Keratinocyte (primary cell): ENCODE measurements around the gene GMIP. TPM values are rescaled to one million over a fixed set of nuclear protein-coding genes. Genes with fewer than 3 reads are reported as not detected.

ENCODE experiments used
- DNase-seq: peaks from one replicate; pipeline ENCODE4 v3.0.0-alpha.2; 2011; ENCODE audit warnings: low read depth, missing footprints, low spot score
- FAIRE-seq: peaks from 2 replicates; lab custom pipeline; 2011; peaks lifted over from hg19 to GRCh38; lab: Jason Lieb, UNC
- H2AFZ ChIP-seq: 2 replicates; pipeline ENCODE4 v1.6.0; 2012; ENCODE audit warnings: low read length, control low read depth, inconsistent platforms; ENCODE audit not compliant: control insufficient read depth
- H3K27ac ChIP-seq: 2 replicates; pipeline ENCODE4 v1.5.1; 2011; ENCODE audit warnings: low read length; ENCODE audit not compliant: control insufficient read depth, insufficient read depth
- H3K27me3 ChIP-seq: 3 replicates; pipeline ENCODE4 v1.6.0; 2011; ENCODE audit warnings: low read length; ENCODE audit not compliant: control insufficient read depth, insufficient read depth; ENCODE audit errors: extremely low read depth
- H3K36me3 ChIP-seq, 2 experiments: 2 replicates in 1 of 2; 3 replicates in 1 of 2; pipeline ENCODE4 v1.5.1; 2011; ENCODE audit warnings: low read length in 2 of 2, mild to moderate bottlenecking in 1 of 2; ENCODE audit not compliant: control insufficient read depth in 2 of 2, insufficient read depth in 2 of 2; ENCODE audit errors: extremely low read depth in 1 of 2
- H3K4me1 ChIP-seq: 3 replicates; pipeline ENCODE4 v1.5.1; 2011; ENCODE audit warnings: low read length; ENCODE audit not compliant: control insufficient read depth, insufficient read depth; ENCODE audit errors: extremely low read depth
- H3K4me2 ChIP-seq: 3 replicates; pipeline ENCODE4 v1.6.0; 2011; ENCODE audit warnings: low read depth, low read length; ENCODE audit not compliant: control insufficient read depth, insufficient read depth; ENCODE audit errors: extremely low read depth
- H3K4me3 ChIP-seq, 3 experiments: fragments of 200-600 bp in 1 of 3; sonication (generic) in 1 of 3; 2 replicates in 2 of 3; 3 replicates in 1 of 3; pipeline ENCODE4 v1.5.1; 2011 to 2016; ENCODE audit warnings: low read length in 3 of 3, mild to moderate bottlenecking in 3 of 3, control low read depth in 2 of 3, inconsistent platforms in 1 of 3, low read depth in 1 of 3, mixed read lengths in 1 of 3, mixed run types in 1 of 3, moderate library complexity in 1 of 3; ENCODE audit not compliant: control insufficient read depth in 2 of 3, insufficient read depth in 2 of 3; ENCODE audit errors: extremely low read depth in 1 of 3
- H3K79me2 ChIP-seq: 2 replicates; pipeline ENCODE4 v1.6.0; 2012; ENCODE audit warnings: low read length; ENCODE audit not compliant: control insufficient read depth, insufficient read depth
- H3K9ac ChIP-seq: 3 replicates; pipeline ENCODE4 v1.6.0; 2011; ENCODE audit warnings: low read length; ENCODE audit not compliant: control insufficient read depth, insufficient read depth; ENCODE audit errors: extremely low read depth
- H3K9me1 ChIP-seq: 3 replicates; pipeline ENCODE4 v1.6.0; 2011; ENCODE audit warnings: low read length; ENCODE audit not compliant: control insufficient read depth, insufficient read depth; ENCODE audit errors: extremely low read depth
- H3K9me3 ChIP-seq: 2 replicates; pipeline ENCODE4 v1.5.1; 2012; ENCODE audit warnings: low read depth, low read length; ENCODE audit not compliant: control insufficient read depth
- H4K20me1 ChIP-seq: 3 replicates; pipeline ENCODE4 v1.6.0; 2011; ENCODE audit warnings: low read length; ENCODE audit not compliant: control insufficient read depth, insufficient read depth; ENCODE audit errors: extremely low read depth
- CTCF ChIP-seq, 3 experiments: IDR thresholded peaks in 1 of 3; conservative IDR thresholded peaks in 1 of 3; optimal IDR thresholded peaks in 1 of 3; 2 replicates in 2 of 3; 3 replicates in 1 of 3; pipeline versions ENCODE3 to v1.5.1; 2011; ENCODE audit warnings: low read length in 3 of 3, mild to moderate bottlenecking in 3 of 3, moderate library complexity in 2 of 3, control low read depth in 1 of 3, inconsistent platforms in 1 of 3; ENCODE audit not compliant: insufficient read depth in 2 of 3; ENCODE audit errors: extremely low read depth in 1 of 3
- EZH2 ChIP-seq: IDR thresholded peaks from one replicate; pipeline ENCODE4 v1.6.1; 2012; ENCODE audit warnings: inconsistent platforms, mild to moderate bottlenecking, low read length, moderate library complexity
- dilution Hi-C: fragments of 300-500 bp; cut with MboI; formaldehyde crosslinking; loops from one replicate; pipeline ENCODE4 v1.7.0; 2020; ENCODE audit warnings: low sequenced_read_pairs; ENCODE audit not compliant: extremely low pct_ligation_motif_present
- polyA plus RNA-seq, 5 experiments: library from polyadenylated mRNA; depleted of rRNA in 3 of 5; stranded (reverse) in 3 of 5; stranded (forward) in 1 of 5; unstranded in 1 of 5; fragments of >200 nt; gene quantifications; 1 replicate in 1 of 5; 2 replicates in 3 of 5; 3 replicates in 1 of 5; pipeline versions ENCODE4 v1.2.1 to v1.2.3, GENCODE V29; 2011 to 2012; ENCODE audit warnings: missing spikeins in 2 of 5, low read depth in 1 of 5, low replicate concordance in 1 of 5

The GMIP gene
- polyA plus RNA-seq, 1 donor (not counting 4 experiments of a cell fraction or from before 2014, with no cell fraction given): 5.0 TPM

DNA sequence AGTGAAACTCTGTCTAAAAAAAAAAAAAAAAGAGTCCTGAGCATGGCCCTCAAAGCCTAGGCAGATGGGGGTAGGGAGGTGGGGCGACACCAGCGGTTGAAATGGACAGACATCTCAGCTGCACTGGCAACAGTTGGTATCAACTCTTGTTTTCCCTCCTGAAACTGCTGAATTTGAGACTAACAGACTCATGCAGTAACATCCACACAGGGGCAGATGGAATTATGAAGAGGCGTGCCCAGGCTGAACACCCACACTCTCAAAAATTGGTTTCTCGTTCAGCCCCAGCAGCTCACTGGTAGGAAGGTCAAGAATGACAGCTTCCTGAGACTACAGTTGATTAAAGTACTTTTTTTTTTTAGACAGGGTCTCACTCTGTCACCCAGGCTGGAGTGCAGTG, 49.1 kb downstream of the GMIP start:
- H3K9ac ChIP-seq: no peak overlapping the region
- H3K36me3 ChIP-seq: no peaks in the 10 kb centered on the region
- H3K9me3 ChIP-seq: no peaks in the 10 kb centered on the region
- DNase-seq (no peak), FAIRE-seq (no peak)
- no peak overlapping the region for H3K4me2 ChIP-seq
- H3K4me3 ChIP-seq: no peak overlapping the region
- H3K79me2 ChIP-seq: no peaks in the 10 kb centered on the region
- peaks cover 23% of the 10 kb centered on the region for H3K4me1 ChIP-seq
- dilution Hi-C loops: no loop called here
- H3K27me3 ChIP-seq: no peaks in the 10 kb centered on the region
- no peaks in the 10 kb centered on the region for H3K9me1 ChIP-seq
- no peak overlapping the region for H2AFZ ChIP-seq
- no peak for TF ChIP-seq CTCF (optimal IDR thresholded peaks at IDR 0.05 in 1 of 3, IDR thresholded peaks at IDR 0.05 in 1 of 3, conservative IDR thresholded peaks at IDR 0.05 in 1 of 3; ENCODE audit: extremely low read depth in 1 of 3, insufficient read depth in 2 of 3, low read length in 3 of 3)
- no peak for TF ChIP-seq EZH2
- H4K20me1 ChIP-seq: no peaks in the 10 kb centered on the region
- H3K27ac ChIP-seq: no peak overlapping the region

GRCh38 chr19:19592690-19593089, 50.8 kb downstream of the GMIP start:
- H3K9ac ChIP-seq: no peak overlapping the region
- TF ChIP-seq EZH2 (no peak), CTCF (optimal IDR thresholded peaks at IDR 0.05 in 1 of 3, IDR thresholded peaks at IDR 0.05 in 1 of 3, conservative IDR thresholded peaks at IDR 0.05 in 1 of 3; ENCODE audit: extremely low read depth in 1 of 3, insufficient read depth in 2 of 3, low read length in 3 of 3) (no peak)
- no peak for FAIRE-seq
- H3K4me1 ChIP-seq: peaks cover 23% of the 10 kb centered on the region
- H3K36me3 ChIP-seq: no peaks in the 10 kb centered on the region
- H2AFZ ChIP-seq: no peak overlapping the region
- no peak overlapping the region for H3K4me2 ChIP-seq
- H3K9me3 ChIP-seq: no peaks in the 10 kb centered on the region
- H3K27ac ChIP-seq: no peak overlapping the region
- DNase-seq: no peak
- no peaks in the 10 kb centered on the region for H3K79me2 ChIP-seq
- no peak overlapping the region for H3K4me3 ChIP-seq
- dilution Hi-C loops: no loop called here
- no peaks in the 10 kb centered on the region for H4K20me1 ChIP-seq
- H3K9me1 ChIP-seq: no peaks in the 10 kb centered on the region
- no peaks in the 10 kb centered on the region for H3K27me3 ChIP-seq
